Gastrocnemius medialis (tissue), 4 donors: ENCODE data around the gene ATG10. TPM values are rescaled to one million over a fixed set of nuclear protein-coding genes. Genes with fewer than 3 reads are reported as not detected.

ENCODE experiments used
- ATAC-seq, 2 donors: fragments of 150-250 bp; one replicate each; pipeline ENCODE4 v1.9.1; 2016
- DNase-seq, 2 donors: peaks; one replicate each; pipeline ENCODE4 v3.0.0-alpha.2; 2019
- H3K27ac ChIP-seq, 4 donors: fragments of 200-600 bp; sonication (generic); 1 replicate in 1 of 4; 2 replicates in 3 of 4; pipeline ENCODE4 v1.5.1; 2016 to 2018; ENCODE audit warnings: mild to moderate bottlenecking in 2 of 4, moderate library complexity in 1 of 4
- H3K27me3 ChIP-seq, 3 donors: fragments of 200-600 bp; sonication (generic) in 2 of 3; 1 replicate in 1 of 3; 2 replicates in 2 of 3; pipeline versions ENCODE4 v1.5.1 to v1.6.0; 2016 to 2019; ENCODE audit warnings: mild to moderate bottlenecking in 1 of 3, moderate library complexity in 1 of 3
- H3K36me3 ChIP-seq, 2 donors: fragments of 200-600 bp; sonication (generic) in 1 of 2; one replicate each; pipeline ENCODE4 v1.5.1; 2017 to 2018
- H3K4me1 ChIP-seq, 2 donors: fragments of 200-600 bp; sonication (generic) in 1 of 2; one replicate each; pipeline ENCODE4 v1.5.1; 2016 to 2017; ENCODE audit warnings: mild to moderate bottlenecking in 2 of 2
- H3K4me3 ChIP-seq, 4 donors: fragments of 200-600 bp; sonication (generic) in 3 of 4; 1 replicate in 1 of 4; 2 replicates in 3 of 4; pipeline ENCODE4 v1.5.1; 2016 to 2019; ENCODE audit warnings: mild to moderate bottlenecking in 2 of 4
- H3K9me3 ChIP-seq, 3 donors: fragments of 200-600 bp; sonication (generic) in 2 of 3; 1 replicate in 1 of 3; 2 replicates in 2 of 3; pipeline ENCODE4 v1.5.1; 2016 to 2019
- CTCF ChIP-seq, 5 experiments: fragments of 450-650 bp in 3 of 5; fragments of 200-600 bp in 2 of 5; sonication (generic) in 2 of 5; IDR thresholded peaks in 4 of 5; conservative IDR thresholded peaks in 1 of 5; 1 replicate in 4 of 5; 2 replicates in 1 of 5; pipeline ENCODE4 v1.5.1; 2016 to 2019; ENCODE audit warnings: antibody characterized with exemption in 5 of 5, mild to moderate bottlenecking in 3 of 5, moderate library complexity in 3 of 5
- POLR2A ChIP-seq, 2 donors: fragments of 450-650 bp; IDR thresholded peaks; one replicate each; pipeline ENCODE4 v1.6.1; 2017; ENCODE audit warnings: antibody characterized with exemption in 2 of 2, mild to moderate bottlenecking in 2 of 2, moderate library complexity in 2 of 2
- in situ Hi-C, 4 donors: fragments of 200-750 bp; cut with MboI; loops; one replicate each; pipeline versions ENCODE4 v1.15.0 to v1.8.0; 2017; ENCODE audit warnings: low sequenced_read_pairs in 4 of 4
- intact Hi-C: fragments of 100-400 bp; cut with DNase I; formaldehyde crosslinking; loops from one replicate; pipeline ENCODE4 v1.15.1; 2023; ENCODE audit warnings: low total_unique reads
- total RNA-seq, 4 donors: library from RNA; depleted of rRNA; stranded (reverse); fragments of >200 nt; gene quantifications; one replicate each; pipeline versions ENCODE4 v1.1.0 to v1.2.3, GENCODE V29; 2016

ATG10 gene
- total RNA-seq, 4 donors from 2014 or later: 2.9 to 8.5 (median 6.0) TPM

DNA sequence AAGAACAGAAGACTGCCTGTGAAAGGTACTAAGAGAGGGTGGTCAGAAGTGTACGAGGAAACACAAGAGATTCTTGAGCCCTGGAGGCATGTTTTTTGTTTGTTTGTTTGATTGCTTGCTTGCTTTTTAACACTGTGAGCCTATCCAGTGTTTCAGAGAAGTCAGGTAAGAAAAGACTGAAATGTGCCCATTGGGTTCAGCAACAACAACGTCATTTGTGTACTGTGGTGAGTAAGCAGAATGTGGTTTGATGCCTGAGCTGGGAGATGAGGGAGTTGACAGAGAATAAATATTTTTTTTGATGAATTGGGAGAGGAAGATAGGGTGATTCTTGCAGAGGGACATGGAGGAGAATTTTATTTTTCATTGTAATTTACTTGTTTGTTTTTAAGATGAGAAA, 233.2 kb downstream of the ATG10 start:
- intact Hi-C loops (no loop called here), in situ Hi-C loops (no loop called here)
- Histone ChIP-seq H3K9me3 (no peaks in the 10 kb centered on the region), H3K27me3 (no peaks in the 10 kb centered on the region), H3K27ac (no peak overlapping the region), H3K4me1 (no peaks in the 10 kb centered on the region), H3K4me3 (no peak overlapping the region), H3K36me3 (no peaks in the 10 kb centered on the region)
- DNase-seq: no peak
- no peak for ATAC-seq
- no peak for TF ChIP-seq CTCF (IDR thresholded peaks at IDR 0.05 in 4 of 5, conservative IDR thresholded peaks at IDR 0.05 in 1 of 5)
- no peak for TF ChIP-seq POLR2A (IDR thresholded peaks at IDR 0.05)

DNA sequence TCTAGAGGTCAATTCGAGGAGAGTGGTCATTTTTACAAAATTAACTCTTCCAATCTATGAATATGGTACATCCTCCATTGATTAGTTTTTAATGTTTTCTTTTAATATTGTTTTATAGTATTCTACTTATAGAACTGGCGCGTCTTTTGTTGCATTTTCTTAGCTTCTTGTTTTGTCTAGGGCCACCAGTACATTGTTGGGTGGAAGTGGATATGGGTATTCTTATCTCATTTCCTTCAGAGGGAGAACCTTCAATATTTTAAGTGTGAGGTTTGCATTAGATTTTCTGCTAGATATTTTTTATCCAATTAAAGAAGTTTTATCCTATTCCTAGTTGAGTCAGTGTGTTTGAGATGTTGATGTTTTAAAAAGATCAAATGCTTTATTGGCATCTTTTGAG, 236.5 kb downstream of the ATG10 start:
- no peak overlapping the region for H3K27ac ChIP-seq
- no peaks in the 10 kb centered on the region for H3K9me3 ChIP-seq
- no peaks in the 10 kb centered on the region for H3K4me1 ChIP-seq
- DNase-seq (no peak), ATAC-seq (no peak)
- intact Hi-C loops: no loop called here
- TF ChIP-seq CTCF (IDR thresholded peaks at IDR 0.05 in 4 of 5, conservative IDR thresholded peaks at IDR 0.05 in 1 of 5) (no peak), POLR2A (IDR thresholded peaks at IDR 0.05) (no peak)
- in situ Hi-C loops: no loop called here
- no peak overlapping the region for H3K4me3 ChIP-seq
- H3K36me3 ChIP-seq: no peaks in the 10 kb centered on the region
- no peaks in the 10 kb centered on the region for H3K27me3 ChIP-seq

DNA sequence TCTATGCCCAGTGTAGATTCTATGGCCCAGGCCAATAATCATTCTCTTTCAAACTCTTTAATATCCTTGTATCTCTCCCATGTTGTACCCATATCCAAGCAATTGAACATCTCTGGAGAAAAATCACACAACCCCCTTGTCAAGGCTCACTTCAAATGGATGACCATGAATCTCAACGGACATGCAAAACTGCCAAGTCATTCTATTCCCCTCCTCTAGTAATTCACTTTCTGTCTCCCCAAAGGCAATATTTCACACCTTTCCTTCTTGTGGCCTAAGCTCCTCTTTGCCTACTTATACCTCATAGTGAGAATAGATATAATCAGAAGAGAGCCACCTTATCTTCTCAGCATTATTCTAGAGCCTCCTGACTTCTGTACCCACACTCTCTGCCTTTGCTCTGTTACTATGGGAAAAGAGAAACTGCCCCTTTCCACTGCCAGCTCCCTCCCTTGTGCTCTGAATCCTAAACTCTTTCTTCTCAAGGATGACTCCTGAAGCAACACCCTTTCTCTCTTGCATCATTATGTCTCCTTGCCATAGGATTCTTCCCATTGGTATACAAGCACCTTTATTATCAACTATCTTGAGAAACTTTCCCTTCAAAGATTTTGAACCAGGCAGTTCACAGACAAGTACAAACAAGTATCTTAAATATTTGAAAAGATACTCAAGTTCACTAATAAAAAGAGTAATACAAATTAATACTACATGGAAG, 240.2 kb downstream of the ATG10 start:
- DNase-seq (no peak), ATAC-seq (no peak)
- no peaks in the 10 kb centered on the region for H3K36me3 ChIP-seq
- no peaks in the 10 kb centered on the region for H3K27me3 ChIP-seq
- H3K27ac ChIP-seq: no peak overlapping the region
- H3K4me3 ChIP-seq: no peak overlapping the region
- intact Hi-C loops (no loop called here), in situ Hi-C loops (no loop called here)
- TF ChIP-seq CTCF (IDR thresholded peaks at IDR 0.05 in 4 of 5, conservative IDR thresholded peaks at IDR 0.05 in 1 of 5): no peak
- no peak for TF ChIP-seq POLR2A (IDR thresholded peaks at IDR 0.05)
- no peaks in the 10 kb centered on the region for H3K4me1 ChIP-seq
- no peaks in the 10 kb centered on the region for H3K9me3 ChIP-seq

DNA sequence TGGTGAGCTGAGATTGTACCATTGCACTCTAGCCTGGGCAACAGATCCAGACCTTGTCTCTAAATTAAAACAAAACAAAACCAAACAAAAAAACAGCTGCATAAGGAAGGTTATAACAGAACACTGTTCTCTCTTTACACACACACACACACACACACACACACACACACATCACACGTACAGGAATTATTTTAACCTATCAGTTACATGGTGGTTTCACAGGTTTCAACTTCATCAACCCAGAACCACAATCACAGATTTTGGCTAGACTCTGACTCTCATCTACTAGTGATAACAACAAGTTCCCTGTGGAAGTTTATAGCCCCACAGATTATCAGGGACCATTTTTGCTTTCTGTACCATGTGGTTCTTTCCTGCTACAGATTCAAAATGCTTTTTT, 246.1 kb downstream of the ATG10 start:
- DNase-seq (no peak), ATAC-seq (no peak)
- Histone ChIP-seq H3K27ac (no peak overlapping the region), H3K27me3 (no peaks in the 10 kb centered on the region), H3K4me1 (no peaks in the 10 kb centered on the region), H3K4me3 (no peak overlapping the region), H3K9me3 (no peaks in the 10 kb centered on the region), H3K36me3 (no peaks in the 10 kb centered on the region)
- TF ChIP-seq POLR2A (IDR thresholded peaks at IDR 0.05) (no peak), CTCF (IDR thresholded peaks at IDR 0.05 in 4 of 5, conservative IDR thresholded peaks at IDR 0.05 in 1 of 5) (no peak)
- intact Hi-C loops (no loop called here), in situ Hi-C loops (no loop called here)
